ENCODE results near the gene CA5B.
"Not testable (repeated sequence)": the region's sequence is repeated elsewhere in the genome, so short reads cannot be mapped to it uniquely, and the experiment has no call there.

Gene CA5B

GRCh38 chrX:15748841-15749240, 10.8 kb downstream of the CA5B start:
- no peak for DNase-seq

GRCh38 chrX:15749642-15750610, 11.9 kb downstream of the CA5B start:
- DNase-seq = no peak

- no peak for DNase-seq
Measured at GRCh38 chrX:15750611-15751154, 12.6 kb downstream of the CA5B start.

- DNase-seq = no peak
Measured at GRCh38 chrX:15751155-15751819, 13.2 kb downstream of the CA5B start.

GRCh38 chrX:15755091-15755490, 17.0 kb downstream of the CA5B start:
- DNase-seq = no peak

- no peak for DNase-seq
Measured at GRCh38 chrX:15758140-15758539, 20.1 kb downstream of the CA5B start.

GRCh38 chrX:15759886-15760285, 21.8 kb downstream of the CA5B start:
- not testable (repeated sequence) for DNase-seq

GRCh38 chrX:15761564-15762191, 23.6 kb downstream of the CA5B start:
- no peak for DNase-seq

- no peak for DNase-seq
Measured at GRCh38 chrX:15769300-15769954, 31.4 kb downstream of the CA5B start.

GRCh38 chrX:15781961-15782699, 44.1 kb downstream of the CA5B start:
- DNase-seq = no peak

GRCh38 chrX:15785176-15785750, 47.2 kb downstream of the CA5B start:
- no peak for DNase-seq

GRCh38 chrX:15786915-15787314, 48.8 kb downstream of the CA5B start:
- DNase-seq = no peak

- DNase-seq = peak; percentile 83
Measured at GRCh38 chrX:15789979-15790768, 52.1 kb downstream of the CA5B start, which contains the start of gene ZRSR2. ZRSR2 (plus strand) TSS chrX:15790484; CDS start chrX:15790496, 12 bp downstream.

GRCh38 chrX:15790769-15791290, 52.8 kb downstream of the CA5B start:
- no peak for DNase-seq

GRCh38 chrX:15797707-15798106, 59.6 kb downstream of the CA5B start:
- DNase-seq = no peak

GRCh38 chrX:15804563-15804962, 66.5 kb downstream of the CA5B start:
- DNase-seq = no peak

GRCh38 chrX:15808254-15808653, 70.2 kb downstream of the CA5B start:
- DNase-seq = no peak

GRCh38 chrX:15812192-15812938, 74.3 kb downstream of the CA5B start:
- DNase-seq = no peak

- no peak for DNase-seq
Measured at GRCh38 chrX:15813416-15813815, 75.3 kb downstream of the CA5B start.

All from right kidney (tissue), 1 donor.